Stimulated activated CD8-positive, alpha-beta memory T cell treated with anti-CD3 and anti-CD28 coated beads, Interleukin-2, amount 100 ng/mL, for 1 hour (primary cell): ENCODE data around the gene ZNF576.
A peak's percentile ranks its signal among the peaks of the same experiment; 100 is the strongest.
"Not testable (repeated sequence)": the region's sequence is repeated elsewhere in the genome, so short reads cannot be mapped to it uniquely, and the experiment has no call there.

ENCODE experiments used
- DNase-seq, 2 donors: peaks; one replicate each; pipeline ENCODE4 v3.0.0-alpha.2; 2020; ENCODE audit warnings: low read depth in 2 of 2

Gene ZNF576

DNA sequence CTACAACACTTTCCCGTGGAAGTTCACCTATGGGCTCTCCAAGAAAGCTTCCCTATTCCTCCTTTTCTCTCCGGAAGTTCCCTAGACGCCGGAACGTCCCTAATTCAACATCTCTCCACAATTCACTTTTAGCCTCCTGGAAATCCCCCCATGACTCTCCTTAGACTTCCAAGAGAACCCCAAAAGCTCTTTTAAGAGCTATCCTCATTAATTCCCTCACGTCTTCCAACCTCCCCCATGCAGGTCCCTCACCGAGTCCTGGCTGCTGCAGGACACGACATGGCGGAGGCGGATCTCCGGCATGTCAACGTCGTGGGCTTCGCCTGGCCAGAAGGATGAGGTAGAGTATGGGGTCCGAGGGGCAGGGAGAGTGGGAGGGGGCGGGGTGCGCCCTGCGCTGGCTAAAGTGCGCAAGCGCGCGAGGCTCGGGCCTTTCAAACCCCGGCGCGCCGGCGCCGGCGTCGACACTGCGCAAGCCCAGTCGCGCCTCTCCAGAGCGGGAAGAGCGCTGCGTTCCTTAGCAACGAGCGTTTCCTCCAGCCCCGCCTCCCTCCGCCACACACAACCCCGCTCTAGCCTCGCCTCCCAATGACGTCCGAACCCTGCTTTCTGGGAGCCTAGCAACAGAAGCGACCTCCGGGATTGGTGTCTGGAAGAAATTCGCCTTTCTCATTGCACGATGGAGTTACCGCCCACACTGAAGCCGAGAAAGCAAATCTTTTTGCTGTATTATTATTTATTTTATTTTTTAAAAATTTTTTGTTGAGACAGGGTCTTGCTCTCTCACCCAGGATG lies 21.0 kb upstream of the ZNF576 start, which contains the start of the genes PINLYP and XRCC1:
Gene PINLYP (plus strand): TSS at position 646 of the 795 bp plus-strand sequence. CDS start 1,391 bp downstream, outside the sequence.
Gene XRCC1 (minus strand): TSS at position 372 of the 795 bp plus-strand sequence. CDS start 69 bp downstream, at position 303.
- DNase-seq, result peak; percentile 89 to 94

DNA sequence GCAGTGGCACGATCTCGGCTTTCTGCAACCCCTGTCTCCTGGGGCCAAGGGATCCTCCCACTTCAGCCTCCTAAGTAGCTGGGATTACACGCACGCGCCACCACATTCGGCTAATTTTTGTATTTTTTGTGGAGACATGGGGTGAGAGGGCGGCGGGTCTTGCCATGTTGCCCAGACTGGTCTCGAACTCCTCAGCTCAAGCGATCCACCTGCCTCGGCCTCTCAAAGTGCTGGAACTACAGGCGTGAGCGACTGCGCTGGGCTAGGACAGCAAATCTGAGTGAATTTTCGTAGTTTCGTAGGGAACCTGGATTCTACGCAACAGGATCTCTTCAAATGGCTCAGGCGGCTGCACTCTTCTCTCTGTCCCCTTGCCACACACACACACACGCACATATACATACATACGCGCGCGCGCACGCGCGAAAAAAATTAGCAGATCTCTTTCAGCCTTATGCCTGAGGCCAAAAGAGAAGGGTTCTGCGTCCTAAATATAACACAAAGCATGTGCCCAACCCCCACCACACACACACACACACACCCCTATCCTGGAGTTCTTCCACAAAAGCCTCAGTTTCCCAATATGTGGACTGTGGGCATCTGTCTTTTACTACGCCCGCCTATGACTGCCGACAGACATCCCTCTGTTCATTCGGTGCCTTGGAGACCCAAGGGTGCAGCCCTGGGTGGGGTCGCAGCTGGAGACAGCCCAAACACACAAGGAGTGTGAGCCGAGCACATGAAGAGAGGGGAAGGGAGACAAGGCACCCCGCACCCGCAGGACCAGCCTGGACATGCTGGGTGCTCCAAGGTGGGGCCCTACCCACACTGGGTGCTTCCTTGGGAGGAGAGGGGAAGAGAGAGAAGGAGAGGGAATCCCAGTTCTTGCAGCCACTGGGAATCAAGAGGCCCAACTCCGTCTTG lies 20.2 kb upstream of the ZNF576 start:
- no peak for DNase-seq

DNA sequence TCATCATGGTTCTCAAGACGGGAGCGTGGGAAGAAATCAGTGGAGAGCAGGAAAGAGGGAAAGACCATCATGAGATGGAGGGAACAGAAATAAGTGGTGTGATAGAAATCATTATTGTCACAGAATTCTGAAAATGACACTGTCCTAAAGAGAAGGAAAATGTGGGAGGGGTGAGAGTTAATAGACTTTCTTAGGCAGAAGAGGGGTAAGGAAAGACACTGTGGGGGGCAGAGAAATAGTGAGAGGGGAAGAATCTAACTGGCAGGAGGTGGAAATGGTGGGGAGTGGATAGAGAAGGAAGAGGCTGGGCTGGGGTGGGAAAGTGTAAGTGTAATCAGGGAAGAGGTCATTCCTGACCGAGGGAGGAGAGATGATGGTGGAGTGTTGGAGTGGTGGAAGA lies 17.6 kb upstream of the ZNF576 start:
- no peak for DNase-seq

DNA sequence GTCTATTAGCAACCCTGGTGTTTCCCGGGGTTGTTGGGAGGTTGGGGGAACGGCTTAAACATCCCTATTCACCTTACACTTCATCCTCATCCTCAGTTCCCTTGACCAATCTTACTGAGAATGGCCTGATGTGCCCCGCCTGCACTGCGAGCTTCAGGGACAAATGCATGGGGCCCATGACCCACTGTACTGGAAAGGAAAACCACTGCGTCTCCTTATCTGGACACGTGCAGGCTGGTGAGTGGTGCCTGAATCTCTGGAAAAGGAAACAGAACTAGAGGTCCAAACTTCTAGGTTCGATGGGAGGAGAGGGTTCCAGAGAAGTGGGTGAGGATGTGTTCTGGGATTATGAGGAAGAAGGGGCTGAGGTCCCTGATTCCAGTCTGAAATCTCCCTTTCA lies 14.9 kb upstream of the ZNF576 start:
- no peak for DNase-seq

DNA sequence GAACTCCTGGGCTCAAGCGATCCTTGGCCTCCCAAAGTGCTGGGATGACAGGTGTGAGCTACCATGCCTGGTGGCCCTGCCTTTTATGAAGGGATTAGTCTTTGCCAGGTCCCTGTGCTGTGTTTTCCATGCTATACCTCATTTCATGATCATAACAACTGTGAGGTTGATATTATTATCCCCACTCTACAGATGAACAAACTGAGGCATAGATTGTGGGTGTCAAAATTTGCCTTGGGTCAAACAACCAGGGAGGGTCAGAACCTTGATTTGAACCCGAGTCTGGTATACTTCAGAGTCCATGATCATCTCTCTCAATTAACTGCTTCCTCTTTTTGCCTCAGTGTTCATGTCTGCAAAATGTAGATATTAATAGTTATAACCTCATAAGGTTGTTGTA lies 13.9 kb upstream of the ZNF576 start:
- DNase-seq, result no peak

DNA sequence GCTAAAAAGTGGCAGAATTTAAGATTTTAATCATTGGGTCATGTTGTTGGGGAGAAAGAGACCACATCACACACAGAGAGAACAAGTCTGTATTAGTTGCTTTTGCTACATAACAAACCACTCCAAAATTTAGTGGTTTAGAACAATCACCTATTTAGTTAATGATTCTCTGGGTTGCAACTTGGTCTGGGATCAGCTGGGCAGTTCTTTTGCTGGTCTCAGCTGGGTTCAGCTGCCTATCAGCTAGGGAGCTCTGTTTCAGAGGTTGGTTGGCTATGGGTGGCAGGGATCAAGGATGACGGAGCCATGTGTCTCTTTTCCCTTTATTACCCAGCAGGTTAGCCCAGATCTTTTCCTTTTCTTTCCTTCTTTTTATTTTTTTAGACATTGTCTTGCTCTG lies 11.9 kb upstream of the ZNF576 start:
- no peak for DNase-seq

DNA sequence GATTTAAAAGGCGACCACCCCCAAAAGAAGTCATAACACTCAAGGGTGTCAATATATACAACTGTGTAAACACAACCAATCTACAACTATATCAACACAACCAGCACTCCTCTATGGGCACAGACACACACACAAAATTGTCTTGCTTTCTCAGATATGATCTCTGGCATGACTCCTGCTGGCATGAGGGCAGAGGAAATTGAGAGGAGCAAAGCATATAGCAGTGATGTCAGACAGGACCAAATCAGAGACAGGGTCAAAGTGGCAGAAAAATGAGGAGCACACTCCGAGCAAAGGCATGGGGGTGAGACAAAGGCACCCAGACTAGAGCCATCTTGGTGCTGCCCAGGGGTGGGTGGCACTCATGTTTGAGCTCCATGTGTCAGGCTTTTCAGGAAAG lies 10.0 kb upstream of the ZNF576 start:
- DNase-seq, result no peak

DNA sequence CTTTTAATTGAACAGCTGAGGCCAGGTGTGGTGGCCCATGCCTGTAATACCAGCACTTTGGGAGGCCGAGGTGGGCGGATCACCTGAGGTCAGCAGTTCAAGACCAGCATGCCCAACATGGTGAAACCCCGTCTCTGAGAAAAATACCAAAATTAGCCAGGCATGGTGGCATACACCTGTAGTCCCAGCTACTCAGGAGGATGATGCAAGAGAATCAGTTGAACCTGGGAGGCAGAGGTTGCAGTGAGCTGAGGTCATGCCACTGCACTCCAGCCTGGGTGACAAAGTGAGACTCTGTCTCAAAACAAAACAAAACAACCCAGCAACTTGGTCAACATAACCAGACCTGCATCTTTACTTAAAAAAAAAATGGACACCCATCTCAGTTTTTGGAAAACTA lies 9.4 kb upstream of the ZNF576 start:
- DNase-seq, result not testable (repeated sequence)

DNA sequence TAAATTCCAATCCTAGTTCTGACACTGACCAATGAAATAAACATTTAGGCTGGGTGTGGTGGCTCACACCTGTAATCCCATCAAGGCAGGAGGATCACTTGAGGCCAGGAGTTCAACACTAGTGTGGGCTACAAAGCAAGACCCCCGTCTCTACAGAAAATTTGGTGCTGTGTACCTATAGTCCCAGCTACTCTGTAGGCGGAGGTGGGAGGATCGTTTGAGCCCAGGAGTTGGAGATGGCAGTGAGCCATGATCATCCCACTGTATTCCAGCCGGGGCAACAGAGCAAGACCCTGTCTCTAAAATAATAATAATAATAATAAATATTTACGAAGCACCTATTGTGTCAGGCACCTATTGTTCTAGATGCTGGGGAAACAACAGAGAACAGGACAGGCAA lies 7.1 kb upstream of the ZNF576 start:
- DNase-seq, result no peak

DNA sequence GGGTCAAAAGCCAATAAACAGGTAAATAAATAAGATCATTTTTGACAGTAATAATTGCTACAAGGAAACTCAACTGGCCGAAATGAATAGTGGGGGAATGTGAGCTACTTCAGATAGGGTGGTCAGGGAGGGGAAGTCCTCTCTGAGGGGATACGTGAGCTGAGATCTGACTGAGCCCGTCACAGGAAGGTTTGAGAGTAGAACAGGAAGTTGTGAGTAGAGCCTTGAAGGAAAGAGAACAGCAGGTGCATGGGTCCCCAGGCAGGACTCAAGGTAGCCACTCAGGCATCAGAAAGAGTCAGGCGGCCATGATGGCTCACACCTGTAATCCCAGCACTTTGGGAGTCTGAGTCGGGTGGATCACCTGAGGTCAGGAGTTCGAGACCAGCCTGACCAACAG lies 6.7 kb upstream of the ZNF576 start:
- DNase-seq, result no peak

DNA sequence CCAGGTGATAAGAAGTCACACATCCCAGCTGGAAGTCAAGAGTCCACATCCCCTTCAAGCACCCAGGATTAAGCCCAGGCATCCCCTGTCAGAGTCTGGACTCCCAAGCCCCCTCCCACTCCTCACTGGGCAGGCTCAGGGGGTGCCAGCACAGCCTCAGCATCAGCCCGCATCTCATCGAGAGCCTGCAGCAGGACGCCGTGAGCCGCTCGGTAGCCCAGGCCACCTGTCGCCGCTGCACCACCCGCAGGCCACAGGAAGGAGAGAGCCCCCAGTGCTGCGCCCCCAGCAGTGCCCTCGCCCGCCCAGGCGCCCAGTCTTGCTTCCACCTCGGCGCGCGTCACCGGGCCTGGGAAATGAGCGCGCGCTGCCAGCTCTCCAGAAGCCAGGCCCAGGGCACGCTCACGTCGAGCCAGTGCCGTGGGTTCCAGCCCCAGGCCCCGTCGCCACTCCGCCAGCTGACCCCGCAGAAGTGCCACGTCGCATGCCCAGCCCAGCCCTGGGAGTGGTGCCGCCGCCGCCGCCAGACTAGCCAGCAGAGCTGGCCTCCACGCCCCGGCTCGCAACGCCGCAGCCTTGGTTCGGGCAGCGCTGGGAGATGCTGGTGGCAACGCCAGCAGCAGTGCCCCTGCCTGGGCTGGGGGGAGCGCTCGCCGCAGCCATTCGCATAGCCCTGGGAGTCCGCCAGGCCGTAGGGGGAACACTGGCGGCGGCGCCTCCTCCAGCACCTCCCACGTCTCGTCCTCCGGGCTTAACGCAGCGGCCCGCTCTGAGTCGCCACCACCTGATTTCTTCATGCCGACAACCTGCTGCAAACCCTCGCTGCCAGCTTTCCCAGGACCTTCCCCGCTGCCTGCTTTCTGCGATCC lies 4.3 kb upstream of the ZNF576 start:
- DNase-seq, result no peak

DNA sequence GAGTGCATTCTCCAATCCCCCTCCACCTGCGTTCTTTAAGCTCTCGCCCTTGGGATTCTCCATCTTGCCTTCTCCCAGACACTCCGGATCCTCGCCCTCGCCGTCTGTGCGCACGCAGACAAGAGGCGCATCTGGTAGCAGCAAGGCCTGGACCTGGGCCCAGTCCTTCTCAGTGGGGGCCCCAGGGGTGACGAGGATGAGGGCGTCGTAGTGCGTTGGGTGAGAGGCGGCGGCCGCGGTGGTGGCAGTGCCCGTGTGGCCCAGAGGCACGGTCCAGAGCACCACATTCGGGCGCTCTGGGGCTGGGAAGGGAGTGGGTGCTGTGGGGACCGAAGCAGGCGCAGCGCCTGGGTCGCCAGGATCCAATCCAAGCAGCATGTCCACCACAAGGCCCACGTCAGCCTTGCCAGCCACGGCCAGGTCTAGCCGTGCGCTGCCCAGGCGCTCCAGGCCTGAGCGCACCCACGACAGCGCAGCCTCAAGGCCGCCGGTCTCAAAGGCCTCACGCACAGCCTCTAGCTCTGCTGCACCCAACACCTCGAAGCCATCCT lies 3.5 kb upstream of the ZNF576 start:
- DNase-seq, result no peak

DNA sequence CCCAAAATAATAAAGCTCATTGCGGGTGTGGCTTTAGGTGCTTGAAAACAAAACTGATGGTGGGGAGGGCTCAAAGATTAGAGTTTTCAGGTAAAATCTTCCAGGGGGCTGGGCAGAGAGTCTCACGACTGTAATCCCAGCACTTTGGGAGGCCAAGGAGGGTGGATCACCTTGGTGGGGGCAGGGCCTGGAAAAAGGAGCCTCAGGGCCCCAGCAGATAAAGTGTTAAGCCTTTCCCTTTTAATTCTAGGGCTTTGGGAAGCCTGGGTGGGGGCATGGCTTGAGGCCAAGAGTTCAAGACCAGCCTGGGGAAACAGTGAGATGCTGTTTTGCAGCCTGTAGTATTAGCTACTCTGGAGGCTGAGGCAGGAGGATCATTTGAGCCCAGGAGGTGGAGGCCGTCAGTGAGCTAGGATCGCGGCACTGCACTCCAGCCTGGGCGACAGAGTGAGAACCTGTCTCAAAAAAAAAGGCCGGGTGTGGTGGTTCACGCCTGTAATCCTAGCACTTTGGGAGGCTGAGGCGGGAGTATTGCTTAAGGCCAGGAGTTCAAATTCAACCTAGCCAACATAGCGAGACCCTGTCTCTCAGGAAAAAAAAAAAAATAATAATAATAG lies 2.2 kb upstream of the ZNF576 start:
- DNase-seq, result no peak

DNA sequence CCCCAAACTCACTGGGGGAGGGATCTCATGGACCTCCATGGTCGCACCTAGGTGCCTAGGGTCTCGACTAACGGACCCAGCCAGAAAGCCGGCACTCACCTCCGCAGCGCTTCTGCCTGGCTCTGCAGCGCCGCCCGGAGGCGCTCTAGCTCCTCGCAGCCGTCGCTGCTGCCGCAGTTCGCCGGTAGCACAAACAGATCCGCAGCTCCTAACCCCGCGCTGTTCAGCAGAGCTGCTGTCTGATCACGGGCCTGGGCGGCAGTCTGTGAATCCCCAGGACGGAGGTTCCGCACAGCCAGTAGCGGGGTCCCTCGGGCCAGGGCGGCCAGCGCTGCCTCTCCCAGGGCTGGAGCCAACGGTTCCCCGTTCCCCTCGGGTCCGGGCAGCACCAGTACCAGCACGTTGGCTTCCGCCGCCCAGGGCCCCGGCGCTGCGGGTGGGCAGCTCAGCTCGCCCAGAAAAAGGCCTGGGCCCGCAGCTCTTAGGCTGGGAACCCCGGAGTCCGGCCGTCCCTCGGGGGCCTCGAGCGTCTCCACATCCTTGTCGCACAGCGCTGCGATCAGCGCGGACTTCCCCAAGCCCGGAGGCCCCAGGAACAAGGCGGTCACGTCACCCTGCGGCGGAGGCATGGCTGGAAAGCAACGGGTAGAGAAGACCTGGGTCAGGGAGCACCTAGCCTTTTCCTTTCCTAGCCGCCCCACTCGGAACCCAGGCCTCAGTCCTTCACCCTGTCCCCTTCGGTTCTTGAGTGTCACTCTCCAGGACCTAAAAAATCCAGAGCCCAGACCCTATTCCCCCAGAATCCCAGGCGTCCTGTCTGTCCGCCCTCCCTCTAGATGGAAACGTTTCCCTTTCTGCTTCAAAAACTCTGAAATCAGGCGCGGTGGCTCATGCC lies 1.4 kb upstream of the ZNF576 start:
- peak; percentile 37 to 47 for DNase-seq

DNA sequence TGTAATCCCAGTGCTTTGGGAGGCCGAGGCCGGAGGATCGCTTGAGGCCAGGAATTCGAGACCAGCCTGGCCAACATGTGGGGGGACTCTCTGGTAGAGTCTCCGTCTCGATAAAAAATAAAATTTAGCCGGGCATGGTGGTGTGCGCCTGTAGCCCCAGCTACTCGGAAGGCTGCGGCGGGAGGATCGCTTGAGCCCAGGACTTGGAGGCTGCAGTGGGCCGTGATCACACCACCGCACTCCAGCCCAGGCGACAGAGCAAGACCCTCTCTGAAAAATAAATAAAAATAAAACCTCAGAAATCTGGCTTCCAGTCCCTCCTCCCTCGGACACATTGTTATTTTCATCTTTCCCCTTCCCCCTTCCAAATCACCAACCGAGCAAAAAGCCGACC lies 793 bp upstream of the ZNF576 start:
- DNase-seq, result no peak

DNA sequence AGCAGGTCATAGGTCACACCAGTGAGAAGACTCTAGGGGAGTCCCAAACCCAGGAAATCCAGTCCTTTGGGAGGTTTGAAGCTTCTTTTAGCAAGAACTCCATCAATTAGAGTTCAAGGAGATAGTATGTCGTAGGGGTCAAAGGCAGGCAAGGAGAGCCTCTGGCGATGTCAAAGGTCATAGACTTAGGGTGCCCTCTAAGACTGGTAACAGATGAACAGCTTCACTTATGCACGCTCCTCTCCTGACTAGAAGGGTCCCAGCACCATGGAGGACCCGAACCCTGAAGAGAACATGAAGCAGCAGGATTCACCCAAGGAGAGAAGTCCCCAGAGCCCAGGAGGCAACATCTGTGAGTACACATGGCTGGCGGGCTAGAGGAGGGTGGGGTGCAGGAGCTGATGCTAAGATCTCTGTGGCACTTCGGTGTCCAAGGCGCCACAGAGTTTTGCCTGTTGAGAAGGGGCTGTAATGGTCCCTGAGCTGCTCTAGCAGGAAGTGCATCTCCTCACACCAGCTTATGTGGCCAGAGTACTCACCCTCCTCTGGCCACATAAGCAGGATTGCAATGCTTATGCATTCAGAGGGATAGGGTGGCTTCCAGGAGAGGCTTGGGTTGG lies 557 bp downstream of the ZNF576 start:
- no peak for DNase-seq

DNA sequence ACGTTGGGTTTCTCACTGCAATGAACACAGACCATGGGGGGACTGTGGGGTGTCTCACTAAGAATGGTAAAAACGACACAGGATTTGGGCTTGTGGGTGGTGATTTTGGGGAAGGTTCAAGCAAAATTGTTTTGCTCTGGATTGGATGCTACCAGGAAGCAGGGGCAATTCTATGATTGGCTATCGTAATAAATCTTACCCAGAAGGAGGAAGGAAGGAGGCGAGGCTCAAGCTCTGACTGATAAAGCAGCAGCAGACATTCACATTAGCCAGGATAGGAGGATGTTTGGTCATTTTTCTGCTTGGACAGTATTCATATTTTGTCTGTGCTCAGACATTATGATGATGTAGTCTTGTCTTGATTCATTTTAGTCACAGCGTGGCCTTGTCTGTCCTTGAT lies 1.5 kb downstream of the ZNF576 start:
- no peak for DNase-seq

DNA sequence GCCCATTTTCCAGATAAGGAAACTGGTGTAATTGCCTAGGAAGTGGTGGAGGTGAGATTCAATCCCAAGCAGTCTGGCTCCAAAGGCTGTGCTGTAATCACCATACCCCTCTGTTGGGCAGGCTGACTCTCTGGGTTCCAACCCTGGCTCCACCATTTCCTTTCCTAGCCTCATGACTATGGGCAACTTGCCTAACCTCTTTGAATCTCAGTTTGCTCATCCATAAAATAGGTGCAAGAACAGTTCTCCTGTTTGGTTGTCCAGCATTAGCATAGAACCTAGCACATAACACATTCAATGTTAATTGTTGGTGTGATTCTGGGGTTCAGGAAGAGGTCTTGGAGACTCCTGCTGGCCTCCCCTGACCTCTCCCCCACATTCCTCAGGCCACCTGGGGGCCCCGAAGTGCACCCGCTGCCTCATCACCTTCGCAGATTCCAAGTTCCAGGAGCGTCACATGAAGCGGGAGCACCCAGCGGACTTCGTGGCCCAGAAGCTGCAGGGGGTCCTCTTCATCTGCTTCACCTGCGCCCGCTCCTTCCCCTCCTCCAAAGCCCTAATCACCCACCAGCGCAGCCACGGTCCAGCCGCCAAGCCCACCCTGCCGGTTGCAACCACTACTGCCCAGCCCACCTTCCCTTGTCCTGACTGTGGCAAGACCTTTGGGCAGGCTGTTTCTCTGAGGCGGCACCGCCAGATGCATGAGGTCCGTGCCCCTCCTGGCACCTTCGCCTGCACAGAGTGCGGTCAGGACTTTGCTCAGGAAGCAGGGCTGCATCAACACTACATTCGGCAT lies 2.2 kb downstream of the ZNF576 start:
- DNase-seq, result no peak
